OCI-LY7 (cell line): ENCODE results near the gene NEAT1. TPM values are rescaled to one million over a fixed set of nuclear protein-coding genes. Genes with fewer than 3 reads are reported as not detected.

Experiments
- BruUV-seq: library from RNA; stranded (reverse); fragments of 400-500 nt; replicated peaks from 2 replicates; lab custom pipeline; 2021; lab: Mats Ljungman, UMichigan
- CTCF ChIA-PET: fragments of 300-600 bp; sonication (Branson Sonifier 250); formaldehyde crosslinking; loops from one replicate; lab custom pipeline; 2022; ENCODE audit warnings: antibody characterized with exemption; ENCODE audit not compliant: unreplicated experiment; lab: Charles Lee
- POLR2A ChIA-PET: fragments of 300-600 bp; sonication (Branson Sonifier 250); formaldehyde crosslinking; loops from one replicate; lab custom pipeline; 2022; ENCODE audit warnings: antibody characterized with exemption; lab: Charles Lee
- DNase-seq: peaks from one replicate; pipeline ENCODE4 v3.0.0-alpha.2; 2015; ENCODE audit warnings: low spot score
- H2AFZ ChIP-seq: fragments of 200-600 bp; sonication (generic), shearing (Covaris generic); 2 replicates; pipeline ENCODE4 v1.6.1; 2014; ENCODE audit warnings: mild to moderate bottlenecking, antibody characterized with exemption, low read length, moderate library complexity
- H3K27ac ChIP-seq: fragments of 200-600 bp; sonication (generic); 2 replicates; pipeline ENCODE4 v1.5.1; 2014; ENCODE audit warnings: mixed run types, low read depth, mild to moderate bottlenecking, moderate library complexity, low read length, inconsistent platforms; ENCODE audit not compliant: poor library complexity, severe bottlenecking
- H3K36me3 ChIP-seq: fragments of 200-600 bp; sonication (generic); 2 replicates; pipeline ENCODE4 v1.6.1; 2014; ENCODE audit warnings: mild to moderate bottlenecking, antibody characterized with exemption, low read length, moderate library complexity, mixed read lengths; ENCODE audit not compliant: insufficient read depth
- H3K4me1 ChIP-seq: fragments of 200-600 bp; sonication (generic); 2 replicates; pipeline ENCODE4 v1.5.1; 2014; ENCODE audit warnings: mild to moderate bottlenecking, low read length; ENCODE audit not compliant: insufficient read depth, poor library complexity, severe bottlenecking
- H3K4me2 ChIP-seq: fragments of 200-600 bp; sonication (generic); 2 replicates; pipeline ENCODE4 v1.6.1; 2014; ENCODE audit warnings: mild to moderate bottlenecking, low read length
- H3K4me3 ChIP-seq: fragments of 200-600 bp; sonication (generic); 2 replicates; pipeline ENCODE4 v1.5.1; 2014; ENCODE audit warnings: mild to moderate bottlenecking, low read depth, low read length; ENCODE audit not compliant: poor library complexity, severe bottlenecking
- H3K79me2 ChIP-seq: fragments of 200-600 bp; sonication (generic); 2 replicates; pipeline ENCODE4 v1.6.1; 2016; ENCODE audit warnings: low read depth, mild to moderate bottlenecking, low read length, moderate library complexity, mixed read lengths; ENCODE audit not compliant: insufficient read depth
- H3K9me2 ChIP-seq: fragments of 200-600 bp; sonication (generic); 2 replicates; pipeline ENCODE4 v1.6.1; 2016; ENCODE audit warnings: mild to moderate bottlenecking, low read length, mixed read lengths; ENCODE audit not compliant: insufficient read depth
- H3K9me3 ChIP-seq: fragments of 200-600 bp; sonication (generic); 2 replicates; pipeline ENCODE4 v1.6.1; 2014; ENCODE audit warnings: mild to moderate bottlenecking, mixed run types, low read length, mixed read lengths
- H4K20me1 ChIP-seq: fragments of 200-600 bp; sonication (generic); 2 replicates; pipeline ENCODE4 v1.6.1; 2014; ENCODE audit warnings: mild to moderate bottlenecking, antibody characterized with exemption, low read length, moderate library complexity, mixed read lengths; ENCODE audit not compliant: insufficient read depth
- EZH2phosphoT487 ChIP-seq: fragments of 200-600 bp; sonication (generic); IDR thresholded peaks from 2 replicates; pipeline ENCODE4 v1.6.1; 2018; ENCODE audit warnings: low read depth, borderline replicate concordance, mild to moderate bottlenecking, mixed run types, antibody characterized with exemption, low read length, moderate library complexity, mixed read lengths
- intact Hi-C: fragments of 100-400 bp; cut with micrococcal nuclease; formaldehyde crosslinking; loops from one replicate; pipeline ENCODE4 v1.10.0; 2022; ENCODE audit not compliant: unreplicated experiment
- total RNA-seq, 2 experiments: library from RNA; depleted of rRNA in 1 of 2; stranded (reverse); fragments of >200 nt in 1 of 2; shearing (Covaris generic) in 1 of 2; gene quantifications; 2 replicates each; pipeline ENCODE4 v1.2.3, GENCODE V29; 2014 to 2022
- TF ChIP-seq, protein P1 (sequence below): fragments of 200-600 bp; sonication (generic); conservative IDR thresholded peaks from 2 replicates; pipeline ENCODE4 v1.5.1; 2014; ENCODE audit warnings: mild to moderate bottlenecking, antibody characterized with exemption, low read length, moderate library complexity, mixed read lengths

The NEAT1 gene
- total RNA-seq, 2 experiments from 2014 or later = 30.1 to 440 TPM

GRCh38 chr11:65404210-65404609, 18.4 kb upstream of the NEAT1 start:
- DNase-seq = no peak
- intact Hi-C loops = no loop called here
- Histone ChIP-seq H3K9me3 (no peaks in the 10 kb centered on the region), H3K36me3 (peaks cover 75% of the 10 kb centered on the region), H2AFZ (no peak overlapping the region), H3K79me2 (no peaks in the 10 kb centered on the region), H3K27ac (peak overlapping the region; percentile 90), H4K20me1 (0 out of 2 replicates have a peak, but pooled peaks cover 4% of the 10 kb centered on the region), H3K4me1 (peaks cover 56% of the 10 kb centered on the region), H3K9me2 (no peaks in the 10 kb centered on the region), H3K4me2 (peak overlapping the region; percentile 76), H3K4me3 (peak overlapping the region; percentile 45)
- no TSS peak for BruUV-seq
- CTCF ChIA-PET = no interaction called here
- TF ChIP-seq, protein P1, sequence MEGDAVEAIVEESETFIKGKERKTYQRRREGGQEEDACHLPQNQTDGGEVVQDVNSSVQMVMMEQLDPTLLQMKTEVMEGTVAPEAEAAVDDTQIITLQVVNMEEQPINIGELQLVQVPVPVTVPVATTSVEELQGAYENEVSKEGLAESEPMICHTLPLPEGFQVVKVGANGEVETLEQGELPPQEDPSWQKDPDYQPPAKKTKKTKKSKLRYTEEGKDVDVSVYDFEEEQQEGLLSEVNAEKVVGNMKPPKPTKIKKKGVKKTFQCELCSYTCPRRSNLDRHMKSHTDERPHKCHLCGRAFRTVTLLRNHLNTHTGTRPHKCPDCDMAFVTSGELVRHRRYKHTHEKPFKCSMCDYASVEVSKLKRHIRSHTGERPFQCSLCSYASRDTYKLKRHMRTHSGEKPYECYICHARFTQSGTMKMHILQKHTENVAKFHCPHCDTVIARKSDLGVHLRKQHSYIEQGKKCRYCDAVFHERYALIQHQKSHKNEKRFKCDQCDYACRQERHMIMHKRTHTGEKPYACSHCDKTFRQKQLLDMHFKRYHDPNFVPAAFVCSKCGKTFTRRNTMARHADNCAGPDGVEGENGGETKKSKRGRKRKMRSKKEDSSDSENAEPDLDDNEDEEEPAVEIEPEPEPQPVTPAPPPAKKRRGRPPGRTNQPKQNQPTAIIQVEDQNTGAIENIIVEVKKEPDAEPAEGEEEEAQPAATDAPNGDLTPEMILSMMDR = no peak
- TF ChIP-seq EZH2phosphoT487 = no peak
- POLR2A ChIA-PET = interaction anchor here (0.6 kb wide), 1 partner anchor 556 kb away, joined by 3 read pairs; no protein-coding TSS in a partner anchor

GRCh38 chr11:65404638-65405339, 17.8 kb upstream of the NEAT1 start:
- no TSS peak for BruUV-seq
- no peak for DNase-seq
- Histone ChIP-seq H2AFZ (no peak overlapping the region), H3K4me1 (peaks cover 56% of the 10 kb centered on the region), H3K9me3 (no peaks in the 10 kb centered on the region), H3K36me3 (peaks cover 75% of the 10 kb centered on the region), H3K79me2 (no peaks in the 10 kb centered on the region), H3K4me2 (peak overlapping the region; percentile 76), H3K4me3 (no peak overlapping the region), H3K27ac (peak overlapping the region; percentile 90), H3K9me2 (no peaks in the 10 kb centered on the region), H4K20me1 (0 out of 2 replicates have a peak, but pooled peaks cover 4% of the 10 kb centered on the region)
- POLR2A ChIA-PET = interaction anchor here (1.1 kb wide), 1 partner anchor 71 kb away, joined by 4 read pairs; no protein-coding TSS in a partner anchor
- CTCF ChIA-PET = no interaction called here
- no peak for TF ChIP-seq EZH2phosphoT487
- TF ChIP-seq, protein P1 = no peak
- intact Hi-C loops = no loop called here
